Measurements from ENCODE around the gene PPP2R1B. TPM values are rescaled to one million over a fixed set of nuclear protein-coding genes. Genes with fewer than 3 reads are reported as not detected.

Gene PPP2R1B
- total RNA-seq, 1 donor, result 19.9 TPM

GRCh38 chr11:111698852-111699559, 67.2 kb downstream of the PPP2R1B start:
- Histone ChIP-seq H3K4me3 (ENCODE audit: insufficient read depth, low read length) (no peak overlapping the region), H3K36me3 (ENCODE audit: insufficient read depth, low read length) (peaks cover 22% of the 10 kb centered on the region), H3K27ac (ENCODE audit: low read depth, low read length) (peak overlapping the region; percentile 18), H3K4me1 (ENCODE audit: insufficient read depth, low read length) (peaks cover 36% of the 10 kb centered on the region), H2AFZ (ENCODE audit: low read length) (no peak overlapping the region), H3K9me3 (ENCODE audit: low read depth, low read length) (no peaks in the 10 kb centered on the region), H3K4me2 (ENCODE audit: insufficient read depth, low read length) (no peak overlapping the region), H3K79me2 (ENCODE audit: insufficient read depth, low read length) (peaks cover 16% of the 10 kb centered on the region), H3K27me3 (ENCODE audit: insufficient read depth, low read length) (no peaks in the 10 kb centered on the region), H4K20me1 (ENCODE audit: insufficient read depth, low read length) (no peaks in the 10 kb centered on the region)
- TF ChIP-seq CTCF (IDR thresholded peaks at IDR 0.05; ENCODE audit: extremely low read depth, low read depth, low read length), result no peak
- DNase-seq (ENCODE audit: insufficient read length, low spot score, missing footprints), result no peak

GRCh38 chr11:111697933-111698371, 68.2 kb downstream of the PPP2R1B start:
- Histone ChIP-seq H3K79me2 (ENCODE audit: insufficient read depth, low read length) (peaks cover 21% of the 10 kb centered on the region), H4K20me1 (ENCODE audit: insufficient read depth, low read length) (no peaks in the 10 kb centered on the region), H3K4me2 (ENCODE audit: insufficient read depth, low read length) (no peak overlapping the region), H3K4me3 (ENCODE audit: insufficient read depth, low read length) (no peak overlapping the region), H3K36me3 (ENCODE audit: insufficient read depth, low read length) (peaks cover 12% of the 10 kb centered on the region), H3K27ac (ENCODE audit: low read depth, low read length) (peak overlapping the region; percentile 36), H3K9me3 (ENCODE audit: low read depth, low read length) (no peaks in the 10 kb centered on the region), H3K27me3 (ENCODE audit: insufficient read depth, low read length) (no peaks in the 10 kb centered on the region), H3K4me1 (ENCODE audit: insufficient read depth, low read length) (peaks cover 41% of the 10 kb centered on the region), H2AFZ (ENCODE audit: low read length) (no peak overlapping the region)
- no peak for TF ChIP-seq CTCF (IDR thresholded peaks at IDR 0.05; ENCODE audit: extremely low read depth, low read depth, low read length)
- no peak for DNase-seq (ENCODE audit: insufficient read length, low spot score, missing footprints)

DNA sequence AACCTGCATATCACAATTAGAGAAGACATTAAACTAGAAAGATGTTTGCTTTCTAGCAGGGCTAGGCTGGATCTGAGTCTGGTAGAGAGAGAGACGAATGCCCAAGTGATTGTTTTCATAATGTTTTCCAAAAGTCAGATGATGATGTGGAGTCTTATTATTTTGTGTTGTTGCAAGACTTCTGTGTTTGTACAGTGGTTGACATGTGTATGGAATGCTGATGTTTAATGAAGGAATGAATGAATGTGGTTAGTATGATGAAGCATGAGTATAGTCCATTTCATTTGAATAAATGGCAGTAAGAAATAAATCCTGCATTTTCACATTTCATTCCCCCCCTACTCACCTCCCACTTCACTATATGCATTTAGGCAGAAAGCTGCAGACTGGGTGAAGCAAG, 69.6 kb downstream of the PPP2R1B start:
- no peak for TF ChIP-seq CTCF (IDR thresholded peaks at IDR 0.05; ENCODE audit: extremely low read depth, low read depth, low read length)
- DNase-seq (ENCODE audit: insufficient read length, low spot score, missing footprints), result peak; percentile 86
- H3K27me3 ChIP-seq (ENCODE audit: insufficient read depth, low read length), result no peaks in the 10 kb centered on the region
- no peaks in the 10 kb centered on the region for H4K20me1 ChIP-seq (ENCODE audit: insufficient read depth, low read length)
- H3K4me2 ChIP-seq (ENCODE audit: insufficient read depth, low read length), result no peak overlapping the region
- H3K9me3 ChIP-seq (ENCODE audit: low read depth, low read length), result no peaks in the 10 kb centered on the region
- peaks cover 41% of the 10 kb centered on the region for H3K4me1 ChIP-seq (ENCODE audit: insufficient read depth, low read length)
- peak overlapping the region; percentile 85 for H3K27ac ChIP-seq (ENCODE audit: low read depth, low read length)
- H3K36me3 ChIP-seq (ENCODE audit: insufficient read depth, low read length), result peaks cover 6% of the 10 kb centered on the region
- H3K4me3 ChIP-seq (ENCODE audit: insufficient read depth, low read length), result no peak overlapping the region
- H2AFZ ChIP-seq (ENCODE audit: low read length), result no peak overlapping the region
- H3K79me2 ChIP-seq (ENCODE audit: insufficient read depth, low read length), result peaks cover 21% of the 10 kb centered on the region

DNA sequence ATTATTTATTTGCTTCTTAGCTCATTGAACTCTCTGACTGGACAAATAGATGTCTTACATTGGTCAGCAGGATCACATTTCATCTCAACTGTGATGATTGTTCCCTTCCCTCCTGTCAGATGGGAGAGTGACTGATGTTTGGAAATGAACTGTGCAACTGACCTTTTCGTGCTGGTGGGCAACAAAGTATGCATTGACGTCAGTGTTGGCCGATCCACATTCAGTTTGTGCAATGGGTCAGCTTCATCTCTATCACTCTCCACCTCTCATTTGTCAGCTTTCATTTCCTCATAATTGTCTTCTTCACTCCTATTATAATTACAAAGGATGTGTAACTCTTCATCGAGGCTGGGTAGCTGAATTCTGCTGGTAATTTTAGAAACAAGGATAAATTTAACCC, 71.3 kb downstream of the PPP2R1B start:
- Histone ChIP-seq H3K27ac (ENCODE audit: low read depth, low read length) (peak overlapping the region; percentile 85), H3K27me3 (ENCODE audit: insufficient read depth, low read length) (no peaks in the 10 kb centered on the region), H3K9me3 (ENCODE audit: low read depth, low read length) (no peaks in the 10 kb centered on the region), H3K4me3 (ENCODE audit: insufficient read depth, low read length) (no peak overlapping the region), H3K4me1 (ENCODE audit: insufficient read depth, low read length) (peaks cover 41% of the 10 kb centered on the region), H2AFZ (ENCODE audit: low read length) (no peak overlapping the region), H4K20me1 (ENCODE audit: insufficient read depth, low read length) (no peaks in the 10 kb centered on the region), H3K36me3 (ENCODE audit: insufficient read depth, low read length) (no peaks in the 10 kb centered on the region), H3K79me2 (ENCODE audit: insufficient read depth, low read length) (peaks cover 18% of the 10 kb centered on the region), H3K4me2 (ENCODE audit: insufficient read depth, low read length) (peak overlapping the region; percentile 44)
- DNase-seq (ENCODE audit: insufficient read length, low spot score, missing footprints), result no peak
- no peak for TF ChIP-seq CTCF (IDR thresholded peaks at IDR 0.05; ENCODE audit: extremely low read depth, low read depth, low read length)
